SK-N-SH (cell line): ENCODE data around the gene BTBD2.

Experiments used
- CTCF ChIP-seq: fragments of 200-600 bp; sonication (generic); IDR thresholded peaks from 2 replicates; pipeline ENCODE4 v1.6.1; 2017; ENCODE audit warnings: antibody characterized with exemption, mild to moderate bottlenecking, moderate library complexity
- FOXM1 ChIP-seq: IDR thresholded peaks from 2 replicates; pipeline ENCODE4 v1.4.0; 2012; ENCODE audit warnings: low read depth, mild to moderate bottlenecking
- GABPA ChIP-seq: IDR thresholded peaks from 2 replicates; pipeline ENCODE4 v1.4.0; 2012; ENCODE audit warnings: low read depth, mild to moderate bottlenecking
- NFIC ChIP-seq: IDR thresholded peaks from 2 replicates; pipeline ENCODE4 v1.4.0; 2012; ENCODE audit warnings: borderline replicate concordance
- NRF1 ChIP-seq: IDR thresholded peaks from 2 replicates; pipeline ENCODE4 v1.6.1; 2012; ENCODE audit warnings: low read depth, mild to moderate bottlenecking, low read length
- POLR2AphosphoS5 ChIP-seq: IDR thresholded peaks from 2 replicates; pipeline ENCODE4 v1.6.1; 2012; ENCODE audit warnings: low read depth, low read length
- RAD21 ChIP-seq: IDR thresholded peaks from 2 replicates; pipeline ENCODE4 v1.6.1; 2012; ENCODE audit warnings: mild to moderate bottlenecking, low read length
- SMC3 ChIP-seq: IDR thresholded peaks from 2 replicates; pipeline ENCODE4 v1.6.1; 2012; ENCODE audit warnings: low read depth, low read length, improper control_type of control experiment
- TAF1 ChIP-seq: IDR thresholded peaks from 2 replicates; pipeline ENCODE4 v1.6.1; 2012; ENCODE audit warnings: low read depth, mild to moderate bottlenecking, low read length, moderate library complexity, borderline replicate concordance
- TEAD4 ChIP-seq: IDR thresholded peaks from 2 replicates; pipeline ENCODE4 v1.4.0; 2012; ENCODE audit warnings: mild to moderate bottlenecking, borderline replicate concordance; ENCODE audit not compliant: insufficient read depth

GRCh38 chr19:2046046-2046907 is 30.8 kb upstream of the BTBD2 start:
- no peak for TF ChIP-seq GABPA
- no peak for TF ChIP-seq RAD21
- TF ChIP-seq NRF1, result no peak
- TF ChIP-seq CTCF, result no peak
- no peak for TF ChIP-seq TEAD4
- no peak for TF ChIP-seq SMC3
- TF ChIP-seq NFIC, result no peak
- no peak for TF ChIP-seq TAF1
- TF ChIP-seq FOXM1, result no peak
- no peak for TF ChIP-seq POLR2AphosphoS5
